Fibroblast of skin of left quadriceps (primary cell): Measurements from ENCODE around the gene PPFIBP1.
"Not testable (repeated sequence)": the region's sequence is repeated elsewhere in the genome, so short reads cannot be mapped to it uniquely, and the experiment has no call there.

Experiments
- DNase-seq, 2 experiments: peaks; one replicate each; pipeline ENCODE4 v3.0.0-alpha.2; 2013; ENCODE audit warnings: low read depth in 2 of 2

Gene PPFIBP1

DNA sequence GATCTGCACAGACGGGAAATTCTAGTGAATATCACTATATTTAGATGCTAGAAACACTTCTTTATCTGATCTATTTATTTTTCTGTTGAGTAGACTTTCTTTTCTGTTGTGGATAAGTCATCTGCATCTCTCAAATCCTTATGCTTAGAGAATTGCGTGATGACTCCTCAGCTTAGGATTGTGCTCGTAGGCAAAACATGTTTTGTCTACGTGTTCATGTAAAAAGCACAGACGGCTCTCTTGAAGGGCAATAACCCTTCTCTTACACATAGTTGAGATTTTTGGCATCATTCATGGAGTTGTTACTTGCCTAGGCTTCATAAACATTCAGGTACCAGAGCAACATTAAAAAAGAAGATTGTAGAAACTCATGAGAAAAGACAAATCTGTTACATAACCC, 18.6 kb downstream of the PPFIBP1 start:
- peak; percentile 75 to 77 for DNase-seq

DNA sequence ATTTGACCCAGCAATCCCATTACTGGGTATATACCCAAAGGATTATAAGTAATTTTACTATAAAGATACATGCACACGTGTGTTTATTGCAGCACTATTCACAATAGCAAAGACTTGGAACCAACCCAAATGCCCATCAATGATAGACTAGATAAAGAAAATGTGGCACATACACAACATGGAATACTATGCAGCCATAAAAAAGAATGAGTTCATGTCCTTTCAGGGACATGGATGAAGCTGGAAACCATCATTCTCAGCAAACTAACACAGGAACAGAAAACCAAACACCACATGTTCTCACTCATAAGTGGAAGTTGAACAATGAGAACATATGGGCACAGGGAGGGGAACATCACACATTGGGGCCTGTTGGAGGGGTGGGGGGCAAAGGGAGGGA, 20.9 kb downstream of the PPFIBP1 start:
- DNase-seq: not testable (repeated sequence)

DNA sequence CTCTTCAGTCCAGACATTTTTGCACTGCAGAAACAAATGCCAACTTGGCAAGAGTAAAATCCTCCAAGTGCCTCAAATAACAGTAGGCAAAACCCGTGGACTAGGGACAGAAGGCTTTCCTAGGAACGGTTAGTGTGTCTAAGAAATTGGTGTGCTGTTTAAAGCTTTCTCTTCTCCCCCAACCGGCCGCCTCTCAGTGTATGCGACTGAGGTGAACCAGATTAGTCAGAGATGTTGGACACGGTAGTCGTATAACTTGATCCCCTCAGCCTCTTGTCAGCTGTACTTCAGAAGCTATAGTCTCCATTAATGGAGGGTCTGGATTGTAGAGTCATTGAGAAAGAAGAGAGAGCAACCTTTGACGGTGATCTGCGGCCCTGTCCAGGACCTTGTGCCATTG, 21.7 kb downstream of the PPFIBP1 start:
- no peak for DNase-seq

DNA sequence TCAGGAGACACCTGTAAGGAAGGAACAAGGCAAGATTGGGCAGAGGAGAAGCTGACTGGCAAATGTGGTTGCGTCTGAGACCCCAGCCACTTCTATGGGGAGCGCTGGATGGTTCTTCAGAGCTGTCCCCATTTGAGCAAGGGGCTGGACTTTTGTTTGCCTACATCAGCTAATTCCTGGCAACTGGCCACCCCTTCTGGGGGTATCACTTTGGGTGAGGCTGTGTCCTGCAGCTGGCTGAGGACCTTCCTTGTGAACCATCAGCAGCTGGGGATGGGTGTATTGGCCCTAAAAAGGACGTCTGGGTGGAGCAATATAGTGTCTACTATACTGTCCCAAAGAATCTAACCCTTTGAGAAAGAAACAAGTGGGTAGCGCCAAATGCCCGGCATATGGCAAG, 23.6 kb downstream of the PPFIBP1 start:
- DNase-seq: no peak

DNA sequence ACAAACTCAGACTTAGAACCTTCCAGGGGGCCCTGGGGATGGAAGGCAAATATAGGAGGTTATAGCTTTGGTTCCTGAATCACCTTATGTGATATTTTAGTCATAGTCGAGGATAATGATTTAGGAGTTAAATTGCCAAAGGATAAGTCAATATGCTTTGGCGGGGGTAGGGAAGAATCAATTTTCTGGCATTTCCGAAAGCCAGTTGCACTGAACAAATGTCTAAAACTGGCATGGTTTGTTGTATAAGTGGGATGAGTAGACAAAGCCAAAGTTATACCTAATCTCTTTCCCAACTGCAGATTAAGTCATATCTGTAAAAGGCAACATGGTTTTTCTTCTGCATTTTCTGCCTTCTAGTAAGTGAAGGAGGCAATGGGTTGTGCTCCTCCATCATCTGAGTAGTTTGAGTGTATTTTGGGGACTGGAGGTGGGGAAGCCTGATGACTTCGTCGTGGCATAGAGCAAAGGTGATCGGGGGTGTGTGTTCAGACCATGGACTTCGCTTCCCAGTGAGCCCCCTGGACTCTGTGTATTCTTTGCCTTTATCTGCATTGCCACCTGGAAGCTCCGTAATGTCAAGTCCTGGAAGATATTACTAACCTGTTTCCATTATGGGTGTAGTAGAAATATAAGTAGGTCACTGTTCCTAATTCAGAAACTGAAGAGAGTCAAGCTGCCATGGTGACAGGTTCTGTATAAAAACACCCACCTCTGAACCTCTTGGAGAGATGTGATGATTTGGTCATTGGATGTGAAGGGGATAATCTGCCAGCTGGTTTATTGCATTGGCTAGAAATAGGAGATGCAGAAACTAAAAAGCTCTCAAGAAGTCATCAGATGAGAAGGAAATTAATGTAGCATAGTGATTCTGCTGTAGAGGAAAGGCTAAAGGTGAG, 24.5 kb downstream of the PPFIBP1 start:
- DNase-seq: no peak

DNA sequence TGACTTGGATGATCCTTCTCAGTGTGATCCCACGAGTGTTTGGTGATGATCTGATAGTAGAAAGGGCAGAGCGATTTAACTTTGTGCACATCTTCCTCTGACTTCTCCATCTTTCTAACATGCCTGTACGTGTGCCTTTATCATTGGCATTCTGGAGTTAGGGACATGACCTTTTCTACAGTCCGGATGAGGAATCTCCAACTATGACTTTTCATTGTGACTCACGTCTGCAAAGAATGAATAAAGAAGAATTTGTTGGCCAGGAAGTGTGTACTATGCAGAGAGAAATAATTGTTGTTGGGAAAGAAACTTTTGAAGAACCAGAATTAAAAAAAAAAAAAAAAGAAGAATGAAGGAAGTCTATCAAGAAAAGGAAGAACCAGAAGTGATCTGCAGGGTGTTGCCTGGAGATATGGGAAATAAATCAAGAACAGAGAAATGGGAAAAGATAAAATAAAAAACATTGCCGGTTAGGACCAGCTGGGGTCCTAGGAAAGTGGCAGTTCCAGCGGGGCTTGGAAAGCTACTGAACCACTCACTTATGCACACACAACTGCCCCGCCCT, 25.3 kb downstream of the PPFIBP1 start:
- DNase-seq: peak; percentile 41 to 53

DNA sequence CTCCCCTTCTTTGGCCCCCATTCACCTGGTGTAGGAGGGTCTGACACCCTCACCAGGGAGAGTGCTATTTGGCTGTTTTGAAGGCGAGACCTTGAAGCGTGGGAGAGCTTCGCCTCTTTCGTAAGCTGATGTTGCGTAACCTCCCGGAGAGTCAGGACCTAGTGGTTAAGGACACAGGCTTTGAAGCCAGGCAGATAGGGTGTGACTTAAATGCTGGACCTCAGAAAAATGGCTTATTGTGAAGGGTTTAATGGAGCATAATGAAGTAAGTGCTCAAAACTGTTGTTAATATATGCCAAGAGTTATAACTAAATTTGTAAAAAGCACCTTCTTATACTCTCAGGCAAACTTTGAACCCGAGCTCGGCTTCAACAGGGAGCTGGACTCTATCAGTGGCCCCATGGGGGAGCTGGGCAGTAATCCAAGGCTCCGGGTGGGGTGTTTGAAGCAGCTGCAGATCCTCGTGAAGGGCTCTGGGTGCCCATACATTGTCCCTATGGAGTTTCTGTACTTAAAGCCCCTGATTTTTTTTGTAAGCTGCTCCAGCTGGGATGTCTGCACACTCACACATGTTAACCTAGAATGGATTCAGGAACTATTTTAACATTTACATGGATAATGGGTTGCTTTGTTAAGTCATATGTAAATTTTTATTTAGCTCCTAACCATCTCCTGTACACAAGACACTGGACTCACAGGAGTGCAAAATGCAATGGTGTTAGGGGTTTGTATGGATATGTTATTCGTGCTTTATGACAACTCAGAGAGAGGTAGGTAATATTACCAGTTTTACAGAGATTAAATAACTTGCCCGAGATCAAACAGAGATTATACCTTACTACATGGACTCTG, 26.0 kb downstream of the PPFIBP1 start:
- DNase-seq: peak; percentile 65 to 75

DNA sequence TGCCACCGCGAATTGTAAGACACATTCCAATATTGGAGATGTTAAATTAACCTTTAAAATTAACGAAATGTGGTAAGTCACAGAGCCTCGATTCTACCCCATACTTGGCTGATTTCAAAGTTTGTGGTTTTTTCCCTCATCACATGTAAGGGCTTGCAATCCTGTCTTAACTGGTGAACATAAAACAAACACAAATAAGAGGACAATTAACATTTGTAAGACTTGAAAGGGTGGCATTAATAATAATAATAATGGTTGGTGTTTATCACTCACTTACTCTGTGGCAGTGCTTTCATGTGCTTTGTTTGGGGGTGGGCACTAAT, 26.6 kb downstream of the PPFIBP1 start:
- no peak for DNase-seq

DNA sequence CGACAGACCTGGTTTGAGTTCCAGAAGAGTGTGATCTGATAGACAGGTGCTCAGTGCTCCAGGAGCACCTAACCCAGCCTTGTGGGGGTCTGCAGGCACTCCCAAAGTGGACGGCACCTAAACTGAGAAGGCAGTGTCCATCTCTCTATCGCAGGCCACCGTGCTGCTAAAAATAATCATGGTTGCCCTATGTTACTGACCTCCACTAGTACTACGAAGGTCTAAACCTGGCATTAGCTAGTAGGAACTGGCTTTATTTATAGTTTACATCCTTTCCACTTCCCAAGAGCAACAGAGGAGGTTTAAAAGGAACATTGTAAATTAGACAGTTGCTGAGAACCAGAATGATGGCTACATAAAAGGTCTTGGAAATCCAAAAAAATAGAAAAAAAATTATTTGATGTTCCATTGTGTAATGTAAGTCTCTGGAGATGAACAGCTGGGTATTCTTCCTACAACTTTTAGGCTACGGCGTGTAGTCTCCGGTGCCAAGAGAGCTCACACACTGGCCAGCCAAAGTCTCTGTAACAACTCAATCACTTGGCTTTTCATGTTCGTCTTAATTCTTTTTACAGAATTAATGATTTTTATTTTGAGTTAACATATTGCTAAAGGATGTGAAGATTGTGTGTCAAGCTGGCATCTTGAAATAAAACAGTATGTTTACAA, 27.3 kb downstream of the PPFIBP1 start:
- DNase-seq: no peak

DNA sequence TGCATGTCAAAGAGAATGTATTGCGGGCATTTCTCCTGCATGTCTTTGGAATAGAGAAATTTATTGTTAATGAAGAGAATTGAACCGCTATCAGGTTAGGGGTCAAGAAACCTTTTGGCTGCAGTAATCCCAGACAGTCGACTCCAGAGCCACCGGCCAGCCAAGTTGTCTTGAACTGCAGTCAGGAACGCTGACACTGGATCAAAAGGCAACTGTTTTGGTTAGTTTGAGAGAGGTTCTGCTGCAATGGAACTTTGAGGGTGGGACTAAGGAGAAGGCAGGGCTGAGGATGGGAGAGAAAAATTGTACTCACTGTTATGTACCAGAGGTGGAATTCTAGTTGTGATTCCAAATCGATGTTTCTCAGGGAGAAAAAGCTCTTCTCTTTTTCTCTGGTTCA, 28.2 kb downstream of the PPFIBP1 start:
- no peak for DNase-seq

DNA sequence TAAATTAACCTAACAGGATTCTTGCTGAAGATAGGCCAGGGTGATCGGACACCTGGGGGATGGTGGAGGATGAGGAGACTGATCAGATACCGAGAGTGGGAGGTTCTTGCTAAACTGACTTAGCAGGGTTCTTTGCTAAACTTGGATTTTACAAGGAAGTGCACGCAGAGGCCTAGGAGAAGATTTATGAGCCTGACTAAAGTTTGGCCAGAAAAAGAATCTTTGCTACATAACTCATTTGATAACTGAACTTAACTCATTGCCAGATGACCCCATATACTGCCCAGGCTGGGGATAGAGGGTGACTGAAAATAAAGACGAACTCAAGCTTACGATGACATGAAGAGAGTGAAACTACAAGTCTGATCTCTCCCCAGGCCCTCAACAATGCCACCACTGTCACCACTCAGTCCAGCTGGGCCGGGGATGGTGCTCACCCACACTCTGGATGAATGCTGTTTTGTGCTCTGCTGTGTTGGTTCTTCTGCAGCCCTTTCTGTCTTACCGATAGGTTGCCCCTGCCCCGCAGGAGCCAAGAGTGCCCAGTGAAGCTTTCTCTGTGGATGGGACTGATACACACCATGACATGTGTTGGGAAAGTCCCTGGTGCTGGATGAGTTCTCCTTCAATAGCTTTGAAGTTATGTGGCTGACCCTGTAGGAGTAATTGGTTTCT, 29.0 kb downstream of the PPFIBP1 start:
- DNase-seq: no peak

DNA sequence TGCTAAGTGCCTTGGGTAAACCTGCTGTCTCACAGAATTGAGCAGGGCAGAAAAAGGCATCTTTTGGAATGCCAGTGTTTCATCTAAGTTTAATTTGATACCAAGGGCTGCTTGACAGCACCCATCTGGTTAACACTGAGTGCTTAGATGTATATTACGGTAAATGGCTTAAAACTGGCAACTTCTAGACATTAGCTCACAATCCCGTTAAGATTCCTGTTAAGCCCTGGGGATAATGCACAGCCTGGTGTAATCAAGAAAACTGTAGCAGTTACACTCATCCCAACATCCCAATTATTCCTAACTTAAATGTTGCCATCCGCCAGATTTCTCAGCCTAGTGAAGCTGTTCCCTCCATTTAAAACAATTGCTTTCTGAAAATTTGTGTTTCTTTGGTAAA, 29.9 kb downstream of the PPFIBP1 start:
- DNase-seq: no peak

DNA sequence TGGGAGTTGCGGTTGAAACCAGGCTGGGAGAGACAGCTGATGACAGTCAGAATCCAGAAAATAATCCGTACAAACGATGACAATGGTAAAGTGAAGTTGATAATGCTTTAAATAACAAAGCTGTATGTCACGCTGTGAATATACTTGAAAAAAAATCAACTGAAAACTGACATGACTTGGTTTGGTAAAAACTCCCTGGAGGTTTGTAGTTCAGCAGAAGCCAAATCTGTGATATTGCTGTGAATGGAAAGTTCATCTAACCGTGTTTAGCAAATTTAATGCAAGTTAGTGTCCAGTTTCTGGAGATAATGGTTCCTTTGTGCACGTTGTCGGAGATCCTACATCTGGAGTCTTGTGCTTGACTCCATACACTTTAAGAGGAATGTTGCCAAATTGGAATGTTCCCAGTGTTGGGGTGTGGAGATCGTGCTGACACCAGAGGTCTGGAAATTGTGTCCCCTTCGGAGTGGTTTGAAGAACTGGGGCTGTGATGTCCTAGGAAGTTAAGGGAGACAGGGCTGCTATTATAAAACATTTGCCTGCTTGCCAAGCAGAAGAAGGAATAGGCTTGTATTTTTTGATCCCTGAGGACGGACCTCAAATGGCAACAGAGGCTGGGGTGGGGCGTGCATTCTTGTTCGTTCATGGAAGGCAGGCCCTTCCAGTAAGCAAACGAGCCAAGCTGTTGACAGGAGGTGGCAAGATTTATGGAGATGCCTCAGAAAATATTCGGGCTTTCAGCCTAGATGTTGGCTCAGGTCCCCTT, 30.6 kb downstream of the PPFIBP1 start:
- DNase-seq: peak; percentile 49 to 50

DNA sequence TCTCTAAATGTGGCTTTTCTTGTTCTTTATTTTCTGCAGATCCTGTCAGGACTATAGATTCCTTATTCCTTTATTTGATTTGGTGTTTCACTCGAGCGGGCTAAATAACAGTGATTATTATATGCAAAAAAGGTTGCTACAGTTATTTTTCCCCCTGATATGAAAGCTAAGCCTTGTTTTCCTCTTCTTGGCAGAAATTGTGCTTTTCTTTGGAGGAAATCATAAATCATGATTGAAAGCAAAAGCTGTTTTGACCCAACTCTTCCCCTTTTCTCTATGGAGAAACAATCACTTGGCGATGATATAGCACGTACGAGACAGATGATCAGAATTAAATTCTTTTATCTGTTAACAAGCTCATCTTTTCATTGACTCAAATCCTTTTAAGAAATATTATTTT, 31.4 kb downstream of the PPFIBP1 start:
- DNase-seq: no peak

DNA sequence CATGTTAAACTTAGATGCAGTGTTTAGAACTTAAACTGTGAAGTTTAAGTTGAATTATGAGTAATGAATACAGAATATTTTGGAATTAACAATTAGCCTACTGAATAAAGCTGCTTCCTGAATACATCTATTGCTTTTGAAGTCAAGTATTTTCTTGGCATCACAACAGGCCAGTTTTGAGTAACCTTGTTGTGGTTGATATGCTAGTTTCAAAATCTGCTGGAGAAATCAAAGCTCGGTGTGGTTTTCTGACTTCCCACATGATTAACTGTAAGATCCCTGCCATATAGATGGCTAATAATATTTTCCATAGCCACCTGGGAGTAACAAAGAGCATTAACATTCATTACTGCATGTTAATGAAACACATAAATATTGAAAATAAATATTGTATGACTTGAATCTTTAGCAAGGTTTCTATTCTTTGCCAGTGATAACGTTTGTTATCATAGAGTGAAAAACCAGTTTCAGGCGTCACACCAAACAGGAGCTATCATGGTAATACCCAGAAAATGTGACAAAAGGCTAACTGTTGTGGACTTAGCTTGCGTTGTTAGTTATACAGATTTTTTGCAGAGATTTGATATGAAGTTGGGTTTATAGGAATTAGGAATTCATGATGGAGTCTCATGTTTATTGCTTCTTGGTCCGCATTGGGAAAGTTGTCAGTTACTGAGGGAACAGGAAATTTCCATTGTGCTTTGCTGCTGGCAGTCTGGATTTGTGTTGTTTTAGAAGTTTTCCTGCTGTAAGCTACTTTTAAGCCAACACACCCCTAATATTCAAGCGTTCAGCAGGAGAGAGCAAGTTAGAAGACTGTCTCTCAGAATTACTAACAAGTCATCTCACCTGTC, 32.1 kb downstream of the PPFIBP1 start:
- no peak for DNase-seq

DNA sequence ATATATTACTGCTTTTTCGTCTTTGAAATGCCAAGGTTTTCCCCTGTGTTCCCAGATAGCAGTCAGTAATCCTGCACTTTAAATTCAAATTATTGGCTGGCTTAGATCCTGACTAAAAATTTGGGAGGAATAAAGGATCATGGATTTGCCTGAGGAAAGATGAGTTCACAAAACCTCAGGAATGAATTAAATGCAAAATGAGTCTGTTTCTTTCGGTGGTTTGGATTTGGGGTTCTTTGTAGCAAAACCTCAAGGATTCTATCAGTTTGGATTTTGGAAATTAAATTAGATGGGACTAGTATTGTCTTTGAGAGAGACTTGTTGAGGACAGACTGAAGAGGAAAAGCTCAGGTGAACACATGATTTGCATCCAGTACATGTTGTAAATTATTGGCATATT, 36.1 kb downstream of the PPFIBP1 start:
- DNase-seq: no peak

DNA sequence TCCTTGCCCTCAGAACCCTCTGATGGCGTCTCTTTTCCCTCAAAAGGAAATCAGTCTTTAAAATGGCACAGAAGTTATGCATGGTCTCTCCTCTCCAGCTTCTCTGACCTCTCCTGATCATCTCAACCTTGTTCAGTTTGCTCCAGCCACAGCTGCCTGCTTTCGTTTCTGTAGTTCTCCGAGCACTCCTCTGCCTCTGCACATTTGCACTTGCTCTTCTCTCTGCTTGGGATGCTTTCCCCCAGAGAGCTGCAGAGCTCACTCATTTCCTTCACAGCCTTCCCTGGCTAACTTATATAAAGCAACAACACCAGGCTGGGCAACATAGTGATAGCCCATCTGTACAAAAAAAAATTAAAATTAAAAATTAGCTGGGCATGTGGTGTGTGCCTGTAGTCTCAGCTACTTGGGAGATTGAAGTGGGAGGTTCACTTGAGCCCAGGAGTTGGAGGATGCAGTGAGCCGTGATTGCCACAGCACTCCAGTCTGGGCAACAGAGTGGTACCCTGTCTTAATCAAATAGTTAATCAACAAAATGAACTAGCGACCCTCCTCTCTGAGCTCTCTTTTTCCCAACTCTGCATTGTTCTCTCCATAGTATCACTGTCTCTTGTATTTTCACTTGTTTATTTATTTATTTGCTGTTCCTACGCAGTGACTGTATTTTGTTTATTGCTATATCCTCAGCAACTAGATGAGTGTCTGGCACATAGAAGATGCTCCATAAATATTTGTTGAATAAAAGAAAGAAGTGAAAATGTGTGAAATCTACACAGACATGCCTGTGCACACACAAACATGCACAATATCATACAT, 37.7 kb downstream of the PPFIBP1 start:
- no peak for DNase-seq

DNA sequence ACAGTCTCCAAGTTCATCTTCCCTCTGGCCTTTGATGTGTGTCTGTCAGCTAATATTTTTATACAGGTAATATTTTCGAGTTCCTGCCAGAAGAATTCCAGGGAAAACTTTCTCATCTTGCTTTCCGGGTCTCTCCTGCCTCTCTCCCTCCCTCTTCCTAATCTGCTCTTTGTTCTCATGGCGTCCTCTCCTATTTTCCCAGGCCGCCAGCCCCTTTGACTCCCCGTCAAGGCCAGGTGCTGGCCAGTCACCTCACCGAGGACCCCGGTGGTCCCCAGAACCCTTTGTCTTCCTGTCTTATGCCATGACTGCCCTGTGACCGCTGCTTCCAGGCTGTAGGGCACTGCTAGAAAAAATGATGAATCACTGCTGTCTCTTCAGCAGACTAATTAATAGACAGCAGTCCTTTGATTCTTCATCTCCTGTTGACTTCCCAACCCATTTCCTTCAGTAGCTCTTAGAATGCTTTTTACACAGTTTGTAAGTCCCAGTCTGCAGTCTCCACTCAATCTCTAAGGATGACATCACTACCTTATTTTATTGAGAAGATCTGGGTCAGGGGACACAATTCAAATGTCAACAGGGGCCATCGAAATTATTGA, 40.7 kb downstream of the PPFIBP1 start:
- DNase-seq: no peak

DNA sequence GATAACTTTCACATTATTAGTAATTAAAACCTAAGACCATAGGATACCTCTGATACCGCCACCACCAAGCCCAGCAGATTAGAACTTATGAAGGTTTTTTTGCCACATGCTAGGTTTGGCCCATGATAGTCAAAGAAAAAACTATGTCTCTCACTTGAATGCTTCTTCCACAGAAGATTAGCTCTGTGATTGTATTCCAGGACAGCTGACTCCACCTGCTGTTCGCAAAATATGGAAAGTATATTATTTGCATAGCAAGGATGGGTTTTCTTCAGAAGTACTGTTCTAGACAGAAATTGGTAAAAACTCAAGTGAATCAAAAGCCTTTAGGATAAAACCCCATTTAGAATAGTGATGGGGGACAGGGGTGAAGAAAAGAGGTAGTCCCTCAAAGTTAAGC, 42.2 kb downstream of the PPFIBP1 start:
- no peak for DNase-seq
